Measurements from ENCODE around the gene SRSF12.
"Not testable (repeated sequence)": the region's sequence is repeated elsewhere in the genome, so short reads cannot be mapped to it uniquely, and the experiment has no call there.

SRSF12 gene

DNA sequence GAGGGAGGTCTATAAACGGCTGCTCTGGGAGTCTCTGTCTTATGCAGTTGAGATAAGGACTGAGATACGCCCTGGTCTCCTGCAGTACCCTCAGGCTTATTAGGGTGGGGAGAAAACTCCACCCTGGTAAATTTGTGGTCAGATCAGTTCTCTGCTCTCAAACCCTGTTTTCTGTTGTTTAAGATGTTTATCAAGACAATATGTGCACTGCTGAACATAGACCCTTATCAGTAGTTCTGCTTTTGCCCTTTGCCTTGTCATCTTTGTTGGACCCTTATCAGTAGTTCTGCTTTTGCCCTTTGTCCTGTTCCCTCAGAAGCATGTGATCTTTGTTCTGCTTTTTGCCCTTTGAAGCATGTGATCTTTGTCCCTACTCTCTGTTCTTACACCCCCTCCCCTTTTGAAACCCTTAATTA is 10.4 kb upstream of the SRSF12 start:
- not testable (repeated sequence) for DNase-seq

DNA sequence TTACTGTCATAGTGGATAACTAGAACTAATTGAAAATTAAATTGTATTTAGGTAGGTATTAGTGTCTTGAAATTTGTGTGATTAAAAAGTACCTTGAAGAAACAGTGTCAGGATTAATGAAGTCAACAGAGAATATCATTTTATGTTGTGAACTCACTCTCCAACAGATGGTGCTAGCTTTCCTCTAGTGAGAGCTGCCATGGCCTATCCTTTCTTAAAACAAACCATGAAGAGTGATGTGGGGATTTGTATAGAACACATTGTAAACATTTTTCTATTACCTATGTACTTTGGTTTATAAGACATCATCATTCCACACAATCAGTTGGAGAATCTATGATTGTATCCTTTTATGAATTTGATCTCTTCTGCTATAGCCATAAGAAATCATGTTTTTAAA is 4.8 kb upstream of the SRSF12 start:
- peak in 1 of 14 donors; percentile 8 for DNase-seq

DNA sequence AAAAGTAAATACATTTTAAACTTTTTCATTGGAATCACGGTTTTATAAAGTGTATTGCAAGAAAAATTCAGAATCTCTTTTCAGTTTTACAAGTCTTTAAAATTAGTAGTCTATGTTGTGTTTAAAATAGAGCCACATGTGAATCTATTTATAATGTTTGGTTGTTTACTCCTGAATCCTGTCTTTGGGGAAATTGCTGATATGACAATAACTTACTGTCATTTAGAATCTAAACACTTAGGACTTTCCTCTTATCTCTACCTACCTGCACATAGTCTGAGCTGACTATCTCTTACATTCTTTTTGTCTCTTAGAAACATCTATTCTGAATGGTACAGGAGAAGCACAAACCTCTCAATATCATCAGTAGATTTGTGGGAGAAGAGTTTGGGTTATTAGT is 4.1 kb upstream of the SRSF12 start:
- DNase-seq = no peak

DNA sequence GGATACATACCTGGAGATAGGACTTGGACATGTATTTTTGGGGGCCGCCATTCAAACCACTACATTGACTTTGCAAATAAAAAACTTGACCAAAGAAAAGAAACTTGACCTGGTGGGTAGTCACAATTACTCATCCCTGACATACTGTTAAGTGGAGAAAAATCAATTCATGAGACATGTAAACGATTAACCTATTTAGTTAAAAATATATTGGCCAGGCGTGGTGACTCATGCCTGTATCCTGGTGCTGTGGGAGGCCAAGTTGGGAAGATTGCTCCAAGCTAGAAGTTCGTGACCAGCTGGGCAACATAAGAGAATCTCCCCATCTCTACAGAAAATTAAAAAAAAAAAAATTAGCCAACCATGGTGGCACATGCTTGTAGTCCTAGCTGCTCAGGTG is 2.5 kb upstream of the SRSF12 start:
- DNase-seq = no peak

DNA sequence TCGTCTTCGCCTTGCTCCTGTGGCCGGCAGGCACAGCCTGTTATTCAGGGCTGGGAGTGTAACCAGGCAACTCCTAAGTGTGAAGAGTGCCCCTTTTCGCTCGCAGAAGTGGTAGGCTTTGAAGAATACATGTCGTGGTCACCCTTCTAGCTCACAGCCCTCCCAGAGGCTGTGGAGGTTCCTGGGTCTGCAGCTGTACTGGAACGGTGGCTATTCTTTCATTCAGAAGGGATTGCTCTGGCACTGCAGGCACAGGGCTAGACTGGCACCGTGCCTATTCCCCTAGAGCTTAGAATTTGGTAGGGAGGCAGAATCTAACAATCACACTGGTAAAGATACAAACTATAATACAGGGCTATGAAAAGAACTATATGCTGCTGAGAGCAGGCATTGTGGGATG is 1.1 kb upstream of the SRSF12 start:
- DNase-seq = peak in 5 of 14 donors; percentile 1 to 33 (median 7)

DNA sequence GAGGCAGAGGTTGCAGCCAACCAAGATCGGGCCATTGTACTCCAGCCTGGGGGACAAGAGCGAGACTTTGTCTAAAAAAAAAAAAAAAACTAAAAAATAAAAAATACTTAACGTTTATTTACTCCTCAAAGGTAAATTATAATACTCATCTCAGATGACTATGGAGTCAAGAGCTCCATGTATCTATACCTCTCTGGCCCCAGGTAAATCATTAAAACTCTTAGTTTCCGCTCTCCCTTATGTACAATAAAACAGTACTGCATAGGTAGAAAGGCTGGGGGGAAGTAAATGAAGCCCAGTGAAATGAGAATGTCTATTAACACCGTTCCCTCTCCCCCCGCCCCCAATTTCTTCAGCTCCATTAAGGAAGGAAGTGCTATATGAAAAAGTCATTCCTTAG is 1.2 kb downstream of the SRSF12 start:
- DNase-seq = no peak

DNA sequence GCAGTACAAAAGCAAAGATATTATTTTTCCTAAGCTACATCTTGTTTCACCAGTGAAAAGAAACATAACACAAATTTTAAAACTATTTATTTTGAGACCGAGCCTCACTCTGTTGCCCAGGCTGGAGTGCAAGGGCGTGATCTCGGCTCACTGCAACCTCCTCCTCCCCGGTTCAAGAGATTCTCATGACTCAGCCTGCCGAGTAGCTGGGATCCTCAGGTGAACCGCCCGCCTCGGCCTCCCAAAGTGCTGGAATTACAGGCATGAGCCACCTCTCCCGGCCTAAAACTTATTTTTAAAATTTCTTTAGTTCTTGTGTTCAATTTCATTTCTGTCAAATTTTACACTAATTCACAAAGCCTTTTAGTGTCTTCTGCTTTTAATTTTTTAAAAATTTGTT is 5.9 kb downstream of the SRSF12 start:
- no peak for DNase-seq

DNA sequence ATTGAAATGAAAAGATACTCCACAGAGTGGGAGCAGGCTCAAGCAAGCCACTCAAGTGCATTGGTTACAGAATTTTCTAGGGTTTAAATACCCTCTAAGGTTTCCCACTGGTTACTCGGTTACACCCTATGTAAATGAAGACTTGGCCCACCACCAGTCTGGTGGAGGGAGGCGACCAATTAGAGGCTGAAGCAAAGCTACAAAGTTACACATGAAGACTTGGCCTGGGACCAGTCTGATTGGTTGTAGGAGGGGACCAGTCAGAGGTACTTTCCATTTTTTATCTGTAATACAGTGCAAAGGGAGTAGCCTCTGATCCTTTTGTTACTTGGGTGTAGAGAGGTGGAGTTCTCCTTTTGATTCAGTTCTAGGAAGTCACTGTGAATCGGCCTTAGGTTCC is 7.6 kb downstream of the SRSF12 start:
- no peak for DNase-seq

DNA sequence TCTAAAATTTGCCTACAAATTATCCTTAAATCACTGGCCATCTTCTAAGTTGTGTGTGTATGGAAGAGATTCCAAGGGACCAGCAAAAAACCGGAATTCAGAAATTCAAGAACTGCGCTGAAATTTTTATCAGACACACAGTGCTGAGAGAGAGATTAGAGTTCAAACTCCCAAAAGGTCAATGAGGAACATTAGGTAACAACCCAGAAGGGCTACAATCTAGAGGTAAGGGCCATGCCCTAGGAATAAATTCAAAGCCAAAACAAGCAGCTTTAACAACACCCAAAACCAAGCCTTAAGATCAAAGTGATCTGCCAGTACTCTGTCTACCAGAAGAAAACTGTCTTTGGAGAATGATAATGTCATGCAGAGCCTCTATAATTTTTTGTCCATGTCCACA is 17.8 kb downstream of the SRSF12 start:
- DNase-seq = no peak

DNA sequence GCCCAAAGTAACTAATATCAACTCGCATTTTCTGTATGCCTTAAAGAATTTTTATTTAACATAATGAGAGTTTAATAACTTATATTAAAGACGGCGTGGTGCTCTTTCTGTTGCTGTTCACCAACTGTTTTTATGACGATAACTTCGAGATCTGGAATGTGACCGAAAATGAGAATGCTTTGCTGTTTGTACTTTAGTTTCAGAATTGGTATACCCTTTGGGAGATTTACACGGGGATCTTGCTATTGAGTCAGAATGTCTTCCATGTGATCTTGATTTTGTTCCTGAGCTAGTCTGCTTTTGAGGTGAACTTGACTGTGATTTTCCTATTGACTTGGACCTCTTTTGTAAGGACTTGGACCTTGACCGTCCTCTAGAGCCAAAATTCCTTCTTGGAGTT is 19.4 kb downstream of the SRSF12 start:
- DNase-seq = no peak

DNA sequence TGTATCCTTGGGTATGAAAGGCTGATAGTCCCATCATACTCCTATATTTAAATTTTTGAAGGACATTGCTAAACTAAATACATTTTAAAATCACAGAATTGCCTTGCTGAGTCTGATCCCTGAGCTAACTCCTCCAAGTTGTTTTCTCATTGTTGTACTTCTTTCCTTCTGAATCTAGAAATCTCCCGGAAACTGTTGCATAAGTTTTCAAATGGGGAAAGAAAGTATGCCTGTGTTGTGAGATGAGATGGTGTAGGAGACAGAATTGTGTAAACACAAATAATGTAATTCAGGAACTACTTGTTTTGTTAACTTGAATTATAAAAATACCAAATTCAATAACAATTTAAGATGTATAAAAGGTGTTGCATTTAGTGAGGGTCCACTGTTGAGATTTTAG is 30.0 kb downstream of the SRSF12 start:
- no peak for DNase-seq

DNA sequence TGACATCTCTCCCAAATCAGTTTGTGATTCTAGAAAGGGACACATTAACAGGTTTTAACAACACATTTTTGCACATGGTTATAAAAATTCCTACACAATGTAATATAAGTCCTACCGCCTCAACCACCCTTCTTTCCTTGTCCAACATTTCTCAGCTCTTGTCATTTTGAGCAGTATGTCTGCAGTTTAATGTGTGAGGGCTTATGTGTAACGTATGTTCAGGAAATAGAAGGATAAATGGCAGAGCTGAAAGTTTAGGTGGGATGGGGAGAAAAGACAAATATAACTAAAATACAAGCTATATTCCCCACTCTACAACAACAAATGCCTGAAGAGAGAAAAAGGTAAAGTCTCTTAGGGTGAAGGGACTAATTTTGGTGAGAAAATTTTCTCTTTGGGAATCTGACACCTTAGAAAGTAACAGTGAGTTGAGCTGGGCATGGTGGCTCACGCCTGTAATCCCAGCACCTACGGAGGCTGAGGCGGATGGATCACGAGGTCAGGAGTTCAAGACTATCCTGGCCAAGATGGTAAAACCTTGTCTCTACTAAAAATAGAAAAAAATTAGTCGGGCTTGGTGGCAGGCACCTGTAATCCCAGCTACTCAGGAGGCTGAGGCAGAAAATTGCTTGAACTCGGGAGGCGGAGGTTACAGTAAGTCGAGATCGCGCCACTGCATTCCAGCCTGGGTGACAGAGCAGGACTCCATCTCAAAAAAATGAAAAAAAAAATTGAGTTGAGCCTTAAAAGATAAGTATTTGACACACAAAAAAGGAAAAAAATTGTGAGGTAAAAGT is 32.3 kb downstream of the SRSF12 start:
- no peak for DNase-seq

DNA sequence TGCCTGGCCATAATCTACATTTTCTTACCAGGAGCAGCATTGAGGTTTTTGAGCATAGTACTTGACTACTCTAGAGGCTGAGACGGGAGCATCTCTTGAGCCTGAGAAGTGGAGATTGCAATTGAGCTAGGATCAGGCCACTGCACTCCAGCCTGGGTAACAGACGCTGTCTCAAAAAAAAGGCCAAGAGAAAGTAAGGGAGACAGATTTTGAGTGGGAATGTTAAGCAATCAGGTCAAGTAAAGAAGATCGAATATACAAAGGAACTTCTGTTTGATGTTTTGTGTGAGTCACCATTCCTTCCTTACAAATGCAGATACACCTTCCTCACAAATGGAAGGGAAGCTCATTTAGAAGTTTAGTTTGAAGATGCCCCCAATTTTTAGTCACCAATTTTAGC is 32.9 kb downstream of the SRSF12 start:
- no peak for DNase-seq

DNA sequence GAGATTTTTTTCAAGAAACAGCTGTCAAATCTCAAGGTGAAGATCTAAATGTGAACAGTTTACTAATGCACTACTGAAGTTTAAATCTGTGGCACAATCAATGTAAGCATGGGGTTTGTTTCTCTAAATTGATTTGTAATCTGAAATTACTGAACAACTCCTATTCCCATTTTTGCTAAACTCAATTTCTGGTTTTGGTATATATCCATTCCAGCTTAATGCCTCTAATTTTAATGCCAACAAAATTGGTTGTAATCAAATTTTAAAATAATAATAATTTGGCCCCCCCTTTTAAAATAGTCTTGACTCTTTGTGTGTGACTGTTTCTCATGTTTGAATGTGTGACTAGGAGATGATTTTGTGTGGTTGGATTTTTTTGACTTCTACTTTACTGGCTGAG is 33.3 kb downstream of the SRSF12 start:
- DNase-seq = no peak

DNA sequence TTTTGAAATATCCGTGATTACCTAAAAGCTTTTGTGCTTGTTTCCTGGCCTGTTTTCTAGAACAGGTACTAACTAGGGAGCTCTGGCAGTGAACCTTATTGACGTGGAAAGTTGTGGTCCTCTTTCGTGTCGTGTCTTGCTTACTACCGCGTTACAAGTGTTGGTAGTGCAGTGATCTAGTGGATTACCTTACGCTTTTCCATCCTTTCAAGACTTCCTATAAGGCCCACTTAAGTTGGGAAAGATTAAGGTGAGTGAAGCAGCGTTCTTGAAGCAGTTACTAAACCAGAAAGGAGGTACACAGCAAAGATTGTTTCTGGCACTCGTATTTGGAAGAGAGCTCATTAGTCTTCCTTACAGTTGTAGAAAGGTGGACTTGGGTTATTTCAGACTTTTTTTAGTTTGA is 35.4 kb downstream of the SRSF12 start:
- DNase-seq = no peak

DNA sequence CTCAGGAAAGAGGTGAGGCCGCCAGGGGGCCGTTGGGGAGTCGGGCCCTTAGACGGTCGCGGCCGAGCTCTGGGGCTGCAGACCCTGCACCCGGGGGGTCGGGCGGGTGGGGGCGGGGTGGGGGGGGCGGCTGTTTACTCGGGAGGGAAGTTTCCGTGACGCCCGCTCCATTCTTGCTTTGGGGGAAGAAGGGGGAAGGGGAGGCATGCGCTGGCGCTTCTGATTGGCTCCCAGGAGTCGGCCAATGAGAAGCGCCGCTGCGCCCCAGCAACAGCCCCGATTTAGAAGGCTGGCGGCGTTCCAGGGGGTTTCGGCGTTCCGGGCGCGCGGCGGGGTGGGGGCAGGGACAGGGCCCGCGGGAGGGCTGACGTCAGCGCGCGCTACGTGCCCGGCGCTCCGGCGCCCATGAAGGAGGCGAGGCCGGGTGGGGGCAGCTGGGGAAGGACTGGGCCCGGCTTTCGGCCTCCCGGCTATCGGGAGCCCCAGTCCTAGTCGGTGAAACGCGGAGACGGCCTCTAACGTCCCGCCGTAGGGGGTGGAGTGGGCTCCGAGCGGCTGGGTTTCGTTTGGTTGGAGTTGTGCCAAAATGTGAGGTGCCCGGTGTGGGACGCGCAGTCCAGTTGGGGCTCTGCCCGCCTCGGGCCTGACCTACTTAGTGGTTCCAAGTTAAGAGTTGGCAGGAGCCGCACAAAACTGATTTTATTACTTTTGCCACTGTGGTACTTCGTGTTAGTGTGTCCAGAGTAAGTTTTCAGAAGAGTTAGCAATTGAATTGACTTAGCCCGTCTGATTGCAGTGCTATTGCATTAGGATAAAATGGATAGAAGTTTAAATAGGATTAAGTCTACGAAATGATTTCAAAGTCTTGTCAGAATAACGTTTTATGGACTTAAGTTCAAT is 36.2 kb downstream of the SRSF12 start:
- DNase-seq = peak; percentile 77 to 99 (median 96)

DNA sequence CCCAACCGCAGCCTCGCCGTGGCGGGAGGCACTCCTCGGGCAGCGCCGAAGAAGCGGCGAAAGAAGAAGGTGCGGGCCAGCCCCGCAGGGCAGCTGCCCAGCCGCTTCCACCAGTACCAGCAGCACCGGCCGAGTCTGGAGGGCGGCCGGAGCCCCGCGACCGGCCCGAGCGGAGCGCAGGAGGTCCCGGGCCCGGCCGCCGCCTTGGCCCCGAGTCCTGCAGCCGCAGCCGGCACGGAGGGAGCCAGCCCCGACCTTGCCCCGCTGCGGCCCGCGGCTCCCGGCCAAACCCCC is 36.8 kb downstream of the SRSF12 start:
- DNase-seq = peak in 1 of 14 donors; percentile 68

DNA sequence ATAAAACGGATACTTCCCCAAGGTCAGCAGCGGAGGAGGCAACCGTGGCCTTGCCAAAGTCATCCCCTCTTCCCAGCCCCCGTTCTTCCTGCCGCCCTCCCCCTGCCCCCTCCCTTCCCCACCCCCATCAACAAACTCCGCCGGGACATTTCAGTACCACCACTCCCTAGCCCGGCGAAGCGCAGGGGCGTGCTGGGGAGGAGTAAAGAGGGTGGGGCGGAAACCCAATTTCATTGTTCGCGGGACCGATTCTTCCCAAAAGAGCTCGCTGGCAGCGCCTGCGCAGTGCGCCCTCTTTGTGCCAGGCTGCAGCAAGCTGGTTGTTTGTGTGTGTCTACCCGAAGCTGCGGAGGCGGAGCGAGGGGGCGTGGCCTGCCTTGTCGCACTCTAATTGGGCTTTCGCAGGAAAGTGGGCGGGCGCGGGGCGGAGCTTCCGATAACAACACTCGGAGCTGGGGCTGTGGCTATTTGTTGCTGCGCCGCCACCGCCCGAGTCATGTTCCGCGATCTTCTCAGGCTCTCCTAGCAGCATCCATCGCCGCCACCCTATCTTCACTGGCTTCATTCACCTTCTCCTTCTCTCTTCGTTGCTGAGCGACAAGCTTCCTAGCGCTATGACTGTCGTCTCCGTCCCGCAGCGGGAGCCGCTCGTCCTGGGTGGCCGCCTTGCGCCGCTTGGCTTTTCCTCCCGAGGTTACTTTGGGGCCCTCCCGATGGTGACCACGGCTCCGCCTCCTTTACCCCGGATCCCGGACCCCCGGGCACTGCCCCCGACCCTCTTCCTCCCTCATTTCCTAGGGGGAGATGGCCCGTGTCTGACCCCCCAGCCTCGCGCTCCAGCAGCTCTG is 37.4 kb downstream of the SRSF12 start, which contains the start of gene PNRC1:
PNRC1 (plus strand) TSS at position 471 of the 848 bp plus-strand sequence; CDS start at position 615, 144 bp downstream.
- DNase-seq = peak; percentile 85 to 100 (median 99)

DNA sequence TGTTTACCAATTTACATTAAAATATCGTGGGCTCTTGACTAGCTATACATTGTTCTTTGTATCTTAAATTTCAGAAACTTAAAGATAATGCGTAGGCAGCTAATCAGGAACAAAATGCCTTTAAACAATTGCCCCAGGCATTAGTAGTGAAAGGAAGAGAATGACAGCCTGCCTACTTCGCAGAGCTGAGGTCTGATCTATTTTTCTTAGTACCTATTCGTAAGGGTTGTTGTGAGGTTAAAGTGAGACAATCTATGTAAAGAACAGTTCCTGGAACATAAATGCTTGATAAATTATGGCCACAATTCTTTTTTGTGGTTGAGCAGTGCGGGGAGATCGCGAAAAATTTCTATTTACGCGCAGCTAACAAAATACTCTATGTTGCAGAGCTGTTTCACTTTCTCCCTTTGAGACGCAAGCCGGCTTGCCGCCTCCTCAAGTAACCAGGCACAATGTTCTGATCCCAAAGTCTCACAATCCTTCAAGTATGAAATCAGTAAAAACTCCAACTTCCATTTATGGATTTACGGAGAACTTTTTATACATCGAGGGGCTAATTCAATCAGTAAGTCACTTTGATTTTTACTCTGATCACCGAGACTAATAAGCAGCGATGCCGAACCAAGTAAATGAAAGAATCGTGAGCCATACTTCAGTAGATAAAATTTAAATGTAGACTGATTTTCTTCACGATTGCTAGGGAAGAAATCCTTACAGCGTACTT is 38.2 kb downstream of the SRSF12 start:
- DNase-seq = peak in 9 of 14 donors; percentile 8 to 79 (median 24)

DNA sequence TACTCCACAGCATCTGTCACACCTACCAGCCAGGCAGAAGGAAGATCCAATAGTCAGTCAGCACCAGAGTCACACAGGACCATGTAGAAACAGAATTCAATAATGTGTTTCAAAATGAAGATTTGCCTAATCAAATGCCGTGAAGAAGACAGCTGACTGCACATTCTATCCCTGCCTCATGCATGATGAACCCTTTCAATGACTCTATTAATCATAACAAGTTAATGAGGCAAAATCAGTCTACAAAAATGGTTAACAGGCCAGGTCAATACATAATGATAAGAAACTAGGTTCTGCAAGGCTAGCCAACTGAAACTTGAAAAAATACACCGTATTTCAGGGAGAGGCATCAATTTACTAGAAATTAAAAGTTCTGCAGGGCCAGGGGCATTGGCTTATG is 44.0 kb downstream of the SRSF12 start:
- no peak for DNase-seq

DNA sequence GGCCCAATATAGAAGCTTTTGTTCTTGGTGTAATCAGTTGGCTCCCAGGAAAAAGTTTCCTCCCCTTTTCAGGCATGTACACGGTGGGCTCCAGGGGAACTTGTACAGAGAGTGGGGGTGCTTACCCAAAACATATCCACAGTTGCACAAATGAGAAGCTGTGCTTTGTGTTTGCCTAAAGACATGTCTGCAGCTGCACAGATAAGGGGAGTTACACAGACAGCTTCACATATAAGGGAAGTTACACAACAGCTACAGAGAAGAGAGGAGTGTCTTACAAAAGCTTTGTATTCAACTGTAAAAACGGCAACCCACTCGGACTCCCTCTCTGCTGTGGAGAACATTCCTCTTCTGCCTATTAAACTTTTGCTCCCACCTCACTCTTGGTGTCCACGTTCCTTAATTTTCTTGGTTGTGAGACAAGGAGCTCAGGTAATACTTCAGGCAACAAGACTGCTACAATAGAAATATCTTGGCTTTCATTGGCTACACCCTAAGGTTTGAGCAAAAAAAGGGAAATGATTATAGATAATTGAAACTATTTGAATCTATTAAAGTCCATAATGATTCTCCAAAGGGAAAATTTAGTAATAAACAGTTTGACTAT is 44.8 kb downstream of the SRSF12 start:
- peak in 5 of 14 donors; percentile 5 to 24 (median 13) for DNase-seq

DNA sequence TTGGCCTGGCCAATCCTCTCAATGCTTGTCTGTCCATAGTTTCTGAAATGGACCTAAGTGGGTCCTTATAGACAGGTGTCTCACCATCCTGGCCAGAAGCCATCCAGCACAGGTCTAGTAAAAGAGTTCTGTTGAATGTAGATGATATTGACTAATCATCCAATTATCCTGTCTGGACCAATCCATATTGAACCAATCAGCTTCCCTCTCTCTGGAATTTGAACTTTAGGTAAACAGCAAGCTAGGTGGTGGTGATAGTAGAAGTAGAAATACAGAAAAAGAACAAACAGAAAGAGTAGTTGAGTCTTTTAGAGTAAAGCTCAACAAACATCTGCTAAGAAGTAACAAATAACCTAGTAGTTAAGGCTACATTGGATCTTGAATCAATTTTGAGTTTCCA is 46.8 kb downstream of the SRSF12 start:
- no peak for DNase-seq
